GM12872 (cell line): ENCODE data around the gene MECR.

Experiments
- TF ChIP-seq, protein P1 (sequence below): IDR thresholded peaks from 3 replicates; pipeline ENCODE4 v1.5.1; 2011; ENCODE audit warnings: low read depth, mild to moderate bottlenecking, low read length, moderate library complexity; ENCODE audit not compliant: insufficient read depth

Gene MECR

DNA sequence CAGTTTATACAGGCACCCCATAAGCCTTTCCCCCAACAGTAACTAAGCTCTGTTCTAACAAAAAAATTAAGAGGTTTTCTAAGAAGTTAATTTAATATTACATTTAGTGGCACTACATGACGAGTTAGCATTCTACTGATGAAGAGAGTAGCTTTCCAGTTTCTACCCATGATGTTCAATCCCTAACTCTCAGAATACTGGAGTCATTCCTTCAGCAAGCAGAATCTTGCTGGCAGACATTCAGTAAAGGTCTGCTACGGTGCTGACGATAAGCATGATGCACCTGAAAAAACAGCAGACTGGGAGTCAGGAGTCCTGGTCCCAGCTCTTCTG is 73.5 kb downstream of the MECR start:
- TF ChIP-seq, protein P1, sequence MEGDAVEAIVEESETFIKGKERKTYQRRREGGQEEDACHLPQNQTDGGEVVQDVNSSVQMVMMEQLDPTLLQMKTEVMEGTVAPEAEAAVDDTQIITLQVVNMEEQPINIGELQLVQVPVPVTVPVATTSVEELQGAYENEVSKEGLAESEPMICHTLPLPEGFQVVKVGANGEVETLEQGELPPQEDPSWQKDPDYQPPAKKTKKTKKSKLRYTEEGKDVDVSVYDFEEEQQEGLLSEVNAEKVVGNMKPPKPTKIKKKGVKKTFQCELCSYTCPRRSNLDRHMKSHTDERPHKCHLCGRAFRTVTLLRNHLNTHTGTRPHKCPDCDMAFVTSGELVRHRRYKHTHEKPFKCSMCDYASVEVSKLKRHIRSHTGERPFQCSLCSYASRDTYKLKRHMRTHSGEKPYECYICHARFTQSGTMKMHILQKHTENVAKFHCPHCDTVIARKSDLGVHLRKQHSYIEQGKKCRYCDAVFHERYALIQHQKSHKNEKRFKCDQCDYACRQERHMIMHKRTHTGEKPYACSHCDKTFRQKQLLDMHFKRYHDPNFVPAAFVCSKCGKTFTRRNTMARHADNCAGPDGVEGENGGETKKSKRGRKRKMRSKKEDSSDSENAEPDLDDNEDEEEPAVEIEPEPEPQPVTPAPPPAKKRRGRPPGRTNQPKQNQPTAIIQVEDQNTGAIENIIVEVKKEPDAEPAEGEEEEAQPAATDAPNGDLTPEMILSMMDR: no peak

DNA sequence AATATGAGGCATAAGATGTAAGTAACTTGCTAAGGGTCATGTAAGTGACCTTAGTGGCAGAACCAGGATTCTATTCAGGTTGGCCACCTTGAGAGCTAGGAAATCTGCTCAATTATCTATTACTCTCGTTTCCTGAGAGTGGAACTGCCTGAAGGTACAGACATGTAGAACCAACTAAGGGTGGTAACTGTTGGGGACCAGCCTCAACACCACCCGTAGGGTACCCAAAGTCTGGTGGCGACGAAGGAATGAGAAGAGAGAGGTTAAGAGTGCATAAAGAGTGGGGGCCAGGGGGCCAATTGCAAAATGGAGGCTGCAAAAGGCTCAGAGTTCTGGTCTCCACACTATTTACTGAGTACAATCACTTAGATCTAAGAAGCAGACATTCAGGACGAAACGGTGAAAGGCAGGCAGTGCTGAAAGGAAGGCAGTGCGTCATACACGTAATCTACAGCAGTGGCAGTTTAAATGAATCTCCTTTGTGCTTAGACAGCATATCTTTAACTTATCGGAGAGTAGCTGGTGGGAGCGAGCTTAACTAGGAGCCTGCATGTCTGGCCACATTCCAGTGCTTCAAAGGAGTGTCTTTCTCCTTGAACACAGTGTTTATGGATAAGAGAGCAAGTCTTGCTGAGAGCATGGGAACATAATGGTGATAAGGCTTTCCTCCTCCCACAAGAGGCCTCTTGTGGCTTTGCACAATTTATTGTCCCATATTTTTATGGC is 74.0 kb downstream of the MECR start:
- TF ChIP-seq, protein P1: no peak

DNA sequence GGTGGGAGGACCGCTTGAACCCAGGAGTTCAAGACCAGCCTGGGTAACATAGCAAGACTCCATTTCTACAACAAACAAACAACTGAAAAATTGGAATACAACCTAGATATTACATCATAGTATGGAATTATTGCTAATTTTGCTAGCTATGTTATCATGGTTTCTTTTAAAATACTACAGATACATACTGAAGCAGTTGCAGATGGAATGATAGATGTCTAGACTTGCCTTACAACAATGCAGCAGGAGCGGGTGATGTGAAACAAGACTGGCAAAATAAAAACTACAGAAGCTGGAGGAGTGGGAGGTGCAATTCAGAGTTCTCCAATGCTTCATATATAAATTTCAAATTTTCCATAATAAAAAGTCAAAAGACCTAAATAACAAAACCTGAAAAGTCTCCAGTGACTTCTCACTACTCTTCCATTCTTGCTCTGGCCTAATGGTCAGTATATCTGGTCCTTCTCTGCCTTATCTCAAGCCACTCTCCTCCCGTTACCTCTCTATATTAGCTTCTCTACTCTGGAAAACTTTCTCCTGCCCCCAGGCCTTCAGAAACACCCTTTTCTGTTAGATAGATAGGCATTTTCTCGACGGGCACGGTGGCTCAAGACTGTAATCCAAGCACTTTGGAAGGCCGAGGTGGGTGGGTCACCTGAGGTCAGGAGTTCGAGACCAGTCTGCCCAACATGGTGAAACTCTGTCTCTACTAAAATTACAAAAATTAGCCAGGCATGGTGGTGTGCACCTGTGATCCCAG is 78.5 kb downstream of the MECR start:
- TF ChIP-seq, protein P1: no peak

DNA sequence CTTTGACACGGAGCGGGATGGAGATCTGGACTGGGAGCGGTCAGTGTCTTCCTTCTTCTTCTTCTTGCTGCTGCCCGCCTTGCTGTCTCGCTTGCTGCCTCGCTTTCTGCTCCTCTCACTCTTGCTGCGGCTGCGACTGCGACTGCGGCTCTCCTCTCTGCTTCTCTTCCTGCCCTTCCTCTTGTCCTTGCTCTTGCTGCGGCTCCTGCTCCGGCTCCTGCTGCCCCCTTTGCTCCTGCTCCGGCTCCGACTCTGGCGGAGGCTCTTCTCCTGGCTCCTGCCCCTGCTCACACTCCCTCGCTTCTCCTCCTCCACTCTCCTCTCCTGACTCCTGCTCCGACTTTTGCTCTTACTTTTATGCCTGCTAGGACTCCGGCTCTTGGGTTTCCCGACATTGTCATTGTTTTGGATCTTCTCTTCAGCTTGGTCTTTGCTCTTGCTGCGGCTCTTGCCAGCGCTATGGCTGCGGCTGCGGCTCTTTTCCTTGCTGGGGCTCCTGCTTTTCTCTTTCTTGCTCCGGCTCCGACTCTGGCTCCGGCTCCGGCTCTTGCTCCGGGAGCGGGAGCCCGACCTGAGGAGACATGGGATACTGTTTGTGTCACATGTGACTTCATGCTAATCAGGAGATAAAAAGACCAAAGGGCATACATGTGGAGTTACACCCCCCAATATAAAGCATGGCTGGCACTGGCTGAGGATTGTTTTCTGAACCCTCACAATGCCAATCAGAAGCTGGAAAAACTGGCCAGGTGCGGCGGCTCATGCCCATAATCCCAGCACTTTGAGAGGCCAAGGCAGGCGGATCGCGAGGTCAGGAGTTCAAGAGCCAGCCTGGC is 81.9 kb downstream of the MECR start:
- TF ChIP-seq, protein P1: no peak

GRCh38 chr1:29145739-29146437 is 84.8 kb downstream of the MECR start:
- TF ChIP-seq, protein P1: no peak

- TF ChIP-seq, protein P1: no peak
Observed at GRCh38 chr1:29144178-29144577, 86.6 kb downstream of the MECR start.
